Measurements from ENCODE around the gene ST8SIA3. TPM values are rescaled to one million over a fixed set of nuclear protein-coding genes. Genes with fewer than 3 reads are reported as not detected.
A peak's percentile ranks its signal among the peaks of the same experiment; 100 is the strongest.

Gene ST8SIA3
- polyA plus RNA-seq, result not detected

DNA sequence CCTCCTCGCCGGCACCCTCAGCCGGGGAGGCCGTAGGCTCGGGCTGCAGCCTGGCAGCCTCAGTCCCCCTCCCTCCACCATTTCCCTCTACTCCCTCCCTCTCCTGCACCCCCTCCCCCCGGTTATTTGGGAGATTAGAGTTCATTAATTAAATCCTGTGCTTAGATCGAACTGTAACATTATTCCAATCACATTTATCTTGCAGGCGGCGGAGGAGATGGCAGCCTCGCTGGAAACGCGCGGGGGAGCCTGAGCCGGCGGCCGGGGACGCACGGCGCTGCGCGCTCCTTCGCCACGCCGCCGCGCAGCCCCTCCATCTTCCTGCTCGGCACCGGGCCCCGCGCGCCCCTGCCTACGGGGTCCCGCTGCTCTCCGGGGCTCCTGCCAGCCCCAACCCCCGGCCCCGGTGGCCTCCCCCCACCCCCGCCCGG lies at the start of gene ST8SIA3:
Gene ST8SIA3, plus strand, starts transcription at position 287 of the 431 bp plus-strand sequence. CDS start 290 bp downstream, outside the sequence.
- Mint-ChIP-seq H3K4me3 (no peak within 1 kb of the TSS), H3K4me1 (peaks cover 0 to 4% (median 0%) of the 10 kb centered on the region in 3 donors), H3K27ac (no peak within 1 kb of the TSS), H3K27me3 (peaks cover 37% of the 10 kb centered on the region), H3K9me3 (peaks cover 6 to 12% (median 7%) of the 10 kb centered on the region in 3 donors), H3K36me3 (peaks cover 3% of the 10 kb centered on the region)

GRCh38 chr18:57311472-57311871 lies 40.9 kb upstream of the ST8SIA3 start:
- Mint-ChIP-seq H3K9me3 (peaks cover 0 to 4% (median 3%) of the 10 kb centered on the region in 3 donors), H3K4me3 (no peak overlapping the region), H3K27me3 (peaks cover 3% of the 10 kb centered on the region), H3K4me1 (no peaks in the 10 kb centered on the region), H3K27ac (no peak overlapping the region), H3K36me3 (no peaks in the 10 kb centered on the region)

DNA sequence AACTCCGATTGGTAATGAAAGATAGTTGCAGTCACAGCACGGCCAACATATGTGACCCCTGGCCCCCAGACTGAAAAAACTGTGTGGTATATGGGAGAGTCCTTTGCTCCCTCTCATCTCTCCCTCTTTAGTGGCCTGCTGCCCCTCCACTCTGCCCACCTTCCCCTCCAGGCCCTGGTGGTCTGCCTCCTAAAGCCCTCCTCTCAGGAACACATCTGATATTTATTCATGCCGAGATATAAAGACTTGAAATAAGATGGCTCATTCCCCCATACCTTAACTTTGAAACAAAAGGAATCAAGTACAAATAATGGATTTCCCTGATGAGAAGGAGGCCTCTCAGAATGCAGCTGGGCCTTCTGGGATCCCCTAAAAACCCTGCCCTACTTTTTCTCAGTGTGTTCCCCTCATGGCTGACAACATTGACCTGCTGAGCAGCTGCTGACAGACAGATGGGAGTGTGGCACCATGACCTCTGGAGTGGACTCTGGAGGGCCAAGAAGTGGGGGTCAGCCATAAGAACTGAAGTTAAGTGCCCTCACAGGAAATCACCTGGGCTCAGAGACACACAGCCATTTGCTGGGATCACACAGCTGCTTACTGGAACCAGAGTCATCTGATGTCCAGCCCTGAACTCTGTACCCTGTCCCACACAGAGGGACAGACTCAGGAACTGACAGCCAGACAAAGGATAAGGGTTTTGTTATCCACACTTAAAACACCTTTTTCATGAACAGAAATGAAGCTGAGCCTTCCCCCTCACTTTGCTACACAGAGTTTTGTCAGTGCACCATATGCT lies 39.8 kb upstream of the ST8SIA3 start:
- Mint-ChIP-seq H3K4me1 (no peaks in the 10 kb centered on the region), H3K4me3 (no peak overlapping the region), H3K27me3 (peaks cover 3% of the 10 kb centered on the region), H3K36me3 (no peaks in the 10 kb centered on the region), H3K27ac (no peak overlapping the region), H3K9me3 (peaks cover 0 to 3% (median under 1%) of the 10 kb centered on the region in 3 donors)

- Mint-ChIP-seq H3K27ac (no peak overlapping the region), H3K27me3 (no peaks in the 10 kb centered on the region), H3K36me3 (no peaks in the 10 kb centered on the region), H3K4me3 (no peak overlapping the region), H3K9me3 (peaks cover 2 to 5% (median 5%) of the 10 kb centered on the region in 3 donors), H3K4me1 (no peaks in the 10 kb centered on the region)
Measured at GRCh38 chr18:57320603-57321002, 31.8 kb upstream of the ST8SIA3 start.

GRCh38 chr18:57325491-57326166 lies 26.7 kb upstream of the ST8SIA3 start:
- Mint-ChIP-seq H3K9me3 (peaks cover 2 to 9% (median 5%) of the 10 kb centered on the region in 3 donors), H3K27me3 (no peaks in the 10 kb centered on the region), H3K4me3 (no peak overlapping the region), H3K27ac (no peak overlapping the region), H3K4me1 (no peaks in the 10 kb centered on the region), H3K36me3 (no peaks in the 10 kb centered on the region)

DNA sequence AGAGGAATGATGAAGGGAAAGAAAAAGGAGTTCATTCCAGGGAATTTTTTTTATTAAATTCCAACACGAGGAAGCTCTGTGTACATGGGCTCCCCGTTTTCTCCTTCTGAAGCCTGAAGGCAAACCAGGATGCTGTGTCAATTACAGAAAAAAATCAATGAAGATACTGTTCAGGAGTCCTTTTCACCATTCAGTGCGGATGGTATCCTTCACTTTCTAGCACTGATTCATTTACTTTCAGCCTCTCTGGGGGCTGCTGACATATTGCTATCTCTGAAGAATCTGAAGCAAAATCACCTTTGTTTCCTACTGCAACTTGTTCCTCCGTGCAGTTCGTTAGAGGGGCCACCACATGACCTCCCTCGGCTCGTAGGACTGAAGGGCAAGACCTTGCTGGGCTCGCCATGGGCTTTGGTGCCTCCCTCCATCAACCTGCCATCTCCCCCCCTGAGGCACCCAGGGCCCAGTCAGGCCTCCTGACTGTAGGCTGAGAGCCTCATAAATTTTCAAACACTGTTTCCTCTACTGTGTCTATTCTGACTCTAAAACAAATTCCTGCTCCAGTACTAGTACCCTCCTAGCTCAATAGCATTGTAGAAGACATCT lies 25.5 kb upstream of the ST8SIA3 start:
- peaks cover 2 to 9% (median 5%) of the 10 kb centered on the region in 3 donors for H3K9me3 Mint-ChIP-seq
- H3K27ac Mint-ChIP-seq, result no peak overlapping the region
- H3K36me3 Mint-ChIP-seq, result no peaks in the 10 kb centered on the region
- H3K4me1 Mint-ChIP-seq, result no peaks in the 10 kb centered on the region
- no peaks in the 10 kb centered on the region for H3K27me3 Mint-ChIP-seq
- no peak overlapping the region for H3K4me3 Mint-ChIP-seq

DNA sequence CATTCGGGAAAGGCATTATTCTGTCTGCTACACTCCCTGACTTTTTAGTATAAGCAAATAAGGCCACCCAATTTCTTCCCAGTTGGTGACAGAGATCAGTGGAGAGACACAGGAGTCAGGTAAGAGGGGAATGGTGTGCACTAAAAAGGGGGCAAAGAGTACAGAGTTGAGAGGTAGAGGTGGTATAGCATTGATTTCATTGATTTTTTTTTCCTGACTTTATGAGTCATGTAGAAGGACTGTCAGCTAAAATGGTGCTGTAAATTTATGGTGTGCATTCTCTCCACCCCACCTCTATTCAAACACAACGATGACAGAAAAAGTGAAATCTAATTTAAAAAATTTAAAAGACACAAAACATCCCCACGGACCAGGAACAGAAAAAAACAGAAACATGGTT lies 23.7 kb upstream of the ST8SIA3 start:
- H3K4me3 Mint-ChIP-seq, result no peak overlapping the region
- no peaks in the 10 kb centered on the region for H3K4me1 Mint-ChIP-seq
- H3K9me3 Mint-ChIP-seq, result peaks cover 0 to 7% (median 5%) of the 10 kb centered on the region in 3 donors
- peaks cover 2% of the 10 kb centered on the region for H3K27me3 Mint-ChIP-seq
- no peak overlapping the region for H3K27ac Mint-ChIP-seq
- H3K36me3 Mint-ChIP-seq, result no peaks in the 10 kb centered on the region

DNA sequence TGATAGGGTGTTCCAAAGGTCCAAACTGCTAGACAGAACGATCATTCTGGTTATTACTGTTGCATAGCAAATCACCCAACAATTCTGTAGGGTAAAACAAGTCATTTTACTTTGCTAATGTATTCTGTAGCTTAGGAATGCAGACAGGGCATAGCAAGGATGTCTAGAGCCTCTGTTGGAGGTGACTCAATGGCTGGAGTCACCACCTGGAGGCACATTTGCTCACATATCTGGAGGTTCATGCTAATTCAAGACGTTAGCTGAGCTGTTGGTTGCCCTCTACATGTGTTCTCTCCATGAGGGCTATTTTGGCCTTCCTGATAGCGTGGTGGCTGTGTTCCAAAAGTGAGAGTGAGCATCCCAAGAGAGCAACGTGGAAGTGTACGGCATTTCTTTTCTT lies 22.5 kb upstream of the ST8SIA3 start:
- no peaks in the 10 kb centered on the region for H3K4me1 Mint-ChIP-seq
- H3K4me3 Mint-ChIP-seq, result no peak overlapping the region
- H3K36me3 Mint-ChIP-seq, result no peaks in the 10 kb centered on the region
- peaks cover 2% of the 10 kb centered on the region for H3K27me3 Mint-ChIP-seq
- no peak overlapping the region for H3K27ac Mint-ChIP-seq
- peaks cover 0 to 7% (median 5%) of the 10 kb centered on the region in 3 donors for H3K9me3 Mint-ChIP-seq

DNA sequence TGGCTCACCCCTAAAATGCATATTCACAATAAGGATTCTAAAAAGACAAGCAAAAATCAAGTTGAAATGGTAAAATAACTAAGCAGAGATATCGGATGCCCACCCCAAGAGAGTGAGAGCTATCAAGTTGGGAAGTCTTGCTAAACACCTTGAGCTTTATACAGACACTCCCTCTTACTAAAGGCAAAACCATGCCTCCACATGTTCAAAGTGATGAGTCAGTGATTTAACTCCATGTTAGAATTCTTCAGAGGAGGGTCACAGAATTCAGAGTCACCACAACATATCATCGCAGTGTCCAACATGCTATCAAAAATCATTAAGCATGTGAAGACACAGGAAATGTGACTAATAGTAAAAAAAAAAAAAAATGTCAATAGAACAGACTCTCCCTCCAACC lies 20.6 kb upstream of the ST8SIA3 start:
- H3K9me3 Mint-ChIP-seq, result peaks cover 0 to 4% (median 0%) of the 10 kb centered on the region in 3 donors
- no peak overlapping the region for H3K4me3 Mint-ChIP-seq
- no peaks in the 10 kb centered on the region for H3K4me1 Mint-ChIP-seq
- H3K27ac Mint-ChIP-seq, result no peak overlapping the region
- H3K36me3 Mint-ChIP-seq, result no peaks in the 10 kb centered on the region
- H3K27me3 Mint-ChIP-seq, result peaks cover 2% of the 10 kb centered on the region

- Mint-ChIP-seq H3K27me3 (peaks cover 5% of the 10 kb centered on the region), H3K4me3 (no peak overlapping the region), H3K36me3 (no peaks in the 10 kb centered on the region), H3K4me1 (no peaks in the 10 kb centered on the region), H3K27ac (no peak overlapping the region), H3K9me3 (no peaks in the 10 kb centered on the region)
Measured at GRCh38 chr18:57333940-57334339, 18.4 kb upstream of the ST8SIA3 start.

- no peaks in the 10 kb centered on the region for H3K9me3 Mint-ChIP-seq
- peaks cover 8% of the 10 kb centered on the region for H3K27me3 Mint-ChIP-seq
- H3K36me3 Mint-ChIP-seq, result no peaks in the 10 kb centered on the region
Measured at GRCh38 chr18:57334383-57334782, 18.0 kb upstream of the ST8SIA3 start.

GRCh38 chr18:57336343-57336742 lies 16.0 kb upstream of the ST8SIA3 start:
- Mint-ChIP-seq H3K4me3 (no peak overlapping the region), H3K27me3 (peaks cover 12% of the 10 kb centered on the region), H3K4me1 (no peaks in the 10 kb centered on the region), H3K27ac (peak overlapping the region in 1 of 3 donors; percentile 35), H3K36me3 (no peaks in the 10 kb centered on the region), H3K9me3 (peaks cover 0 to 5% (median 0%) of the 10 kb centered on the region in 3 donors)

More at GRCh38 chr18:57334383-57334782, 18.0 kb upstream of the ST8SIA3 start:
- H3K4me3 Mint-ChIP-seq, result no peak overlapping the region
- no peaks in the 10 kb centered on the region for H3K4me1 Mint-ChIP-seq
- H3K27ac Mint-ChIP-seq, result no peak overlapping the region

- Mint-ChIP-seq H3K36me3 (no peaks in the 10 kb centered on the region), H3K4me1 (no peaks in the 10 kb centered on the region), H3K4me3 (no peak overlapping the region), H3K9me3 (peaks cover 0 to 7% (median 0%) of the 10 kb centered on the region in 3 donors), H3K27ac (no peak overlapping the region), H3K27me3 (peaks cover 12% of the 10 kb centered on the region)
Measured at GRCh38 chr18:57337890-57338289, 14.5 kb upstream of the ST8SIA3 start.

GRCh38 chr18:57343833-57344232 lies 8.5 kb upstream of the ST8SIA3 start:
- Mint-ChIP-seq H3K27ac (no peak overlapping the region), H3K36me3 (no peaks in the 10 kb centered on the region), H3K9me3 (peaks cover 0 to 10% (median 0%) of the 10 kb centered on the region in 3 donors), H3K4me3 (no peak overlapping the region), H3K4me1 (no peaks in the 10 kb centered on the region), H3K27me3 (peaks cover 17% of the 10 kb centered on the region)

DNA sequence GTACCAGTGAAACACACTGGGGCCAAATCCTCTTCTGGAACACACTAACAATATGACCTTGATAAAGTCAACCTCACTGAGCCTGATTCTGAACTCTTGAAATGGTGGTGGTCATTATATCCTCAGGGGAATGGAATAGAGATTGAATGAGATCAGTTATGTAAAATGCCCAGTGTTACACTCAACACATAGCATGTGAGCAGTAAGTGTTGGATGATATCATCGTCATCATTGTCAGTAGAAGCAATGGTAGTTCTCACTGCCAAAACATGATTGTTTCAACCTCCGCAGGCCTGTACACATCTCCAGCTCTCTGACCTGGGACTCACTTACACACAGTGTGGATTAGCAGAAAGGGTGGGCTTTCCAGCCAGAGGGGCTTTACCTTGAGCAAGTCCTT lies 5.5 kb upstream of the ST8SIA3 start:
- Mint-ChIP-seq H3K27ac (no peak overlapping the region), H3K27me3 (peaks cover 19% of the 10 kb centered on the region), H3K4me1 (no peaks in the 10 kb centered on the region)

More for the DNA sequence above, 5.5 kb upstream of the ST8SIA3 start:
- no peaks in the 10 kb centered on the region for H3K36me3 Mint-ChIP-seq
- H3K4me3 Mint-ChIP-seq, result no peak overlapping the region
- H3K9me3 Mint-ChIP-seq, result peaks cover 0 to 6% (median 0%) of the 10 kb centered on the region in 3 donors

Measured in IgD-negative memory B cell (primary cell).